ENCODE data around the gene MICAL2.

The MICAL2 gene

GRCh38 chr11:12196308-12196707 is 85.9 kb downstream of the MICAL2 start:
- no peak for TF ChIP-seq CTCF (conservative IDR thresholded peaks at IDR 0.05; ENCODE audit: low read depth, low read length)
- H3K4me3 ChIP-seq (ENCODE audit: low read depth, low read length): no peak overlapping the region
- DNase-seq (ENCODE audit: low read depth): no peak

GRCh38 chr11:12196872-12197271 is 86.5 kb downstream of the MICAL2 start:
- no peak for DNase-seq (ENCODE audit: low read depth)
- TF ChIP-seq CTCF (conservative IDR thresholded peaks at IDR 0.05; ENCODE audit: low read depth, low read length): no peak
- no peak overlapping the region for H3K4me3 ChIP-seq (ENCODE audit: low read depth, low read length)

- no peak overlapping the region for H3K4me3 ChIP-seq (ENCODE audit: low read depth, low read length)
- TF ChIP-seq CTCF (conservative IDR thresholded peaks at IDR 0.05; ENCODE audit: low read depth, low read length): no peak
- DNase-seq (ENCODE audit: low read depth): no peak
Observed at GRCh38 chr11:12198251-12199222, 88.1 kb downstream of the MICAL2 start.

GRCh38 chr11:12199231-12199948 is 89.0 kb downstream of the MICAL2 start:
- no peak for TF ChIP-seq CTCF (conservative IDR thresholded peaks at IDR 0.05; ENCODE audit: low read depth, low read length)
- no peak overlapping the region for H3K4me3 ChIP-seq (ENCODE audit: low read depth, low read length)
- no peak for DNase-seq (ENCODE audit: low read depth)

GRCh38 chr11:12200279-12200990 is 90.0 kb downstream of the MICAL2 start:
- H3K4me3 ChIP-seq (ENCODE audit: low read depth, low read length): no peak overlapping the region

More at GRCh38 chr11:12200279-12200990, 90.0 kb downstream of the MICAL2 start:
- no peak for TF ChIP-seq CTCF (conservative IDR thresholded peaks at IDR 0.05; ENCODE audit: low read depth, low read length)
- peak; percentile 65 for DNase-seq (ENCODE audit: low read depth)

All from choroid plexus epithelial cell (primary cell).